Stomach (tissue), 4 donors: ENCODE results near the gene HECW1.
"Not testable (repeated sequence)": the region's sequence is repeated elsewhere in the genome, so short reads cannot be mapped to it uniquely, and the experiment has no call there.

ENCODE experiments used
- CTCF ChIP-seq, 7 experiments: fragments of 450-650 bp in 4 of 7; fragments of 200-600 bp in 3 of 7; sonication (generic) in 3 of 7; IDR thresholded peaks; one replicate each; pipeline ENCODE4 v1.5.1; 2016 to 2019; ENCODE audit warnings: antibody characterized with exemption in 7 of 7, control low read depth in 2 of 7, mild to moderate bottlenecking in 1 of 7
- POLR2AphosphoS5 ChIP-seq, 3 donors: sonication (generic); formaldehyde crosslinking; IDR thresholded peaks; one replicate each; pipeline ENCODE4 v1.6.1; 2016; ENCODE audit warnings: antibody characterized with exemption in 3 of 3

- TF ChIP-seq CTCF, POLR2AphosphoS5 (IDR thresholded peaks at IDR 0.05): not testable (repeated sequence)
These were observed 38.6 kb upstream of the HECW1 start for GRCh38 chr7:43073811-43074210.
